ENCODE measurements around the gene ANAPC7.

DNA sequence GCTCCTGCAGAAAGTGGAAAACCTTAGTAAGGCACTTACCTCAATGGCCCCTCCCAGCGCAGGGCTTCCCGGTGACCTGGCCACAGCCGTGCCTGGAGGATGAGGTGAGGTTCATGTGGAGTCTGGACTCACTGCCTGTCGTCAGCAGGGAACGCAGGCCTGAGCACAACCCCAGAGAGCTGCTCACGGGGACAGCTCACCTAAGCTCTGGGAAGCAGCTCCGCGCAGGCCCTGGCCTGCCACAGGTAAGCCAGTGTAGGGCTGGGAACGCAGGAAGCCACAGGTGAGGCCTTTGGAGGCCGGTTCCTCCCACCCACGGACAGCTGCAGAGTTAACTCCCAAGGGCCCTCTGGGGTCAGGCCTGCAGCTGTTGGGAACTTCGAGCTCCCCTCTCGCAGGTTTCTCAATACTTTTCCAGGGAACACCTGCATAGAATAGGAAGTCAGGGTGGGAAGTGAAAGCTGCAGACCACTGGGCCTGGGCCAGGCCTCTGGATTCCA is 32.7 kb downstream of the ANAPC7 start:
- TF ChIP-seq, protein P1, sequence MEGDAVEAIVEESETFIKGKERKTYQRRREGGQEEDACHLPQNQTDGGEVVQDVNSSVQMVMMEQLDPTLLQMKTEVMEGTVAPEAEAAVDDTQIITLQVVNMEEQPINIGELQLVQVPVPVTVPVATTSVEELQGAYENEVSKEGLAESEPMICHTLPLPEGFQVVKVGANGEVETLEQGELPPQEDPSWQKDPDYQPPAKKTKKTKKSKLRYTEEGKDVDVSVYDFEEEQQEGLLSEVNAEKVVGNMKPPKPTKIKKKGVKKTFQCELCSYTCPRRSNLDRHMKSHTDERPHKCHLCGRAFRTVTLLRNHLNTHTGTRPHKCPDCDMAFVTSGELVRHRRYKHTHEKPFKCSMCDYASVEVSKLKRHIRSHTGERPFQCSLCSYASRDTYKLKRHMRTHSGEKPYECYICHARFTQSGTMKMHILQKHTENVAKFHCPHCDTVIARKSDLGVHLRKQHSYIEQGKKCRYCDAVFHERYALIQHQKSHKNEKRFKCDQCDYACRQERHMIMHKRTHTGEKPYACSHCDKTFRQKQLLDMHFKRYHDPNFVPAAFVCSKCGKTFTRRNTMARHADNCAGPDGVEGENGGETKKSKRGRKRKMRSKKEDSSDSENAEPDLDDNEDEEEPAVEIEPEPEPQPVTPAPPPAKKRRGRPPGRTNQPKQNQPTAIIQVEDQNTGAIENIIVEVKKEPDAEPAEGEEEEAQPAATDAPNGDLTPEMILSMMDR (IDR thresholded peaks at IDR 0.05): no peak
- peak in 1 of 4 donors; percentile 29 for TF ChIP-seq POLR2A (IDR thresholded peaks at IDR 0.05)
